Epithelial cell of prostate (primary cell): ENCODE results near the gene GALNT17.

ENCODE experiments used
- DNase-seq: peaks from one replicate; pipeline ENCODE4 v3.0.0-alpha.2; 2011; ENCODE audit warnings: low read depth, low spot score
- H3K27ac ChIP-seq: fragments of 450-650 bp; 2 replicates; pipeline ENCODE4 v1.5.1; 2017; ENCODE audit warnings: mild to moderate bottlenecking

The GALNT17 gene

DNA sequence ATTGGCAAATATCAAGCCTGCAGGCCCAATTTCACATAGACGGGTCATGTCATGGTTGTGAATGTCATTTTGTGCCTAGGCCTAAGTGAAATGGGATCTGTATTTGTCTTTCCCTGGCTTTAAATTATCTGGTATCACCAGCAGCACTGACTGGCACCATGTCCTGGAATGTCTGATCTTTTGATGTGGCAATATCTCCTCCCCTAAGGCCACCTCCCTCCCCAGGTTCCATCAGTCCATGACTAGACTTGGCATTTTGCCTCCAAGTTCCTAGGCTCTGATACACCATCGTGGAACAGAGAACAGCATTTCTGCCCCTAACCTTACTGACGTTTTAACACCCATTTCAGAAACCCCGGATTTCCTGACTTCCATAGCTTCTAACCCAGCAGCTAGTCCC is 513.9 kb downstream of the GALNT17 start:
- no peak overlapping the region for H3K27ac ChIP-seq
- no peak for DNase-seq

DNA sequence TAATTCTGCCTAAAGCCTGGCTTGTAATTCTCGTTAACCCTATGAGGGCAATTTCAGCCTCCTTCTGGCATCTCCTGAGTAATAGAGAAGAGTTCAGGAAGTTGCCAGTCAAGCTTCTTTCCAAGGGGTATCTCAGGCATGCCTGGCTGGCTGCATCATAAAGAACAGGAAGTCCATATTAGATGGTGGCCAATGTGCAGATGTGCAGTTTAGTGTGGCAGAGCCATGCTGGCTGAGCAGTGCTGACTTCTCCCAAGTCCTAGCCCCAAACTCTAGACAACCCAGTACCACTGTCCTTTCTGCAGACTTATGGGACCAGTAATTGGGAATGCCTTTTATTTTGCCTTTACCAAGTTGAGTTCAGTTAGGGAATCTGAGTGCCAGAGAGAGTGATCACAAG is 517.9 kb downstream of the GALNT17 start:
- DNase-seq: no peak
- no peak overlapping the region for H3K27ac ChIP-seq

DNA sequence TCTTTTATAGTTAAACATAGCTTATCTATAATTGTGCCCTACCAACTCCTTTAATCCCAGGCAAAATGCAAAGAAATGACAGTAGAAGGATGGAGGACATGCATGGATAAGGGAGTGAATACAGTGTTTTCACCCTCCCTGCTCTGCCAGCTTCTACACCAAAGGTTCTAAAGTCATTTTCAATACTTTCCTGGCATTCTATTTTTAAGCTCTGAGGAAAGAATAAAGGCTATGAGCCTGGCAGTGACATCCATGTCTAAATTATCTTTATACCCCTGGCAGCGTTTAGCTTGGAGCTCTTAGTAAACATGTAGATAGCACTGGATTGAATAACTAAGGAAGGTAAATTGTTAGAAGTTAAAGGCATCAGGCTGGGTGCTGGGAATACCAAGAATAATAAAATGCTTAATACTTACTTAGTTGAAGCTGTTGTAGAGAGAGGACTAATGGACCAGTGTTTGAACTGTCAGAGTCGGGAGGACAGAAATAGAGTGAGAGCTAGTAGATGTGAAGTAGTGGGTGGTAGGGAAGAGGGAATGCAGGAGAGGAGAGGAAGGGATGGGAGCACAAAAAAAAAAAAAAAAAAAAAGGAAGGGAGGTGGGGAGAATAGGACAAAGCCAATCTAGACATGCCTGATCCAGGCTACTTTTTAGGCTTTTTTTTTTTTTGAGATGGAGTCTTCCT is 518.9 kb downstream of the GALNT17 start:
- H3K27ac ChIP-seq: no peak overlapping the region
- no peak for DNase-seq

DNA sequence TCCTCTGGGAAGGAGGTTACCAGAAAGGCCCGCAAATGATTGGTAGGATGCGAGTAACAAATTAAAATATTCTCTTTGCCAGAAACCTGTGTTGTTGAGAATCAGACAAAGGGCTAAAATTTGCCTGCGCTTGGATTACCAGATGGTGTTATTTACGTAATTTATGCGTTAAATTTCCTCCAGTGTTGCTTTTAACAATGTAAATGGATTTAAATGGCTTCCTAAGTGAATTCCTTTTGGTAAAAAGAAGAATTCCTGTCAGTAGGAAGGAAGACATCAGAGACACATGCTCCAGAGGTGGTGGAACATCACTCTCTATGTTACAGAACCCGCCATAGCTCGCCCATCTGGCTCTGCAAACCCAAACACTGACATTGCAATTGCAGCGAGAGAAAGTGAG is 520.6 kb downstream of the GALNT17 start:
- no peak for DNase-seq
- no peak overlapping the region for H3K27ac ChIP-seq

DNA sequence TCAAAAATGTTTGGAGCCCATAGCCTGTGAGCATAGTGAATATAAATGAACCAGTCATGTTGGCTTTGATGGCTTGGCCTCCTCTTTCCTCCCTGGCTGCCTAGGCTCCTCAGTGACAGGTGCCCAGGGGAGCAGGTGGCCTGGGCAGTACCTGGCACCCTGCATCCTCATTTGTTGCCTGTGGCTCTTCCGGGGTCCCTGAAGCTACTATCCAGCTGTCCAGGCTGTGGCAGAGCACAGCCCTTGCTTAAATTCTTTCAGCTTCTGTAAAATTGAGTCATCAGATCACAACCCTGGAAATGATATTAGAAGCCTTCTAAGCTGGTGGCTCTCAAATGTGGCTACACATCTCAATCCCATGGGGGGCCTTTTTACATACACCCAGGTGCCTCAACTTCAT is 525.4 kb downstream of the GALNT17 start:
- DNase-seq: no peak
- no peak overlapping the region for H3K27ac ChIP-seq

DNA sequence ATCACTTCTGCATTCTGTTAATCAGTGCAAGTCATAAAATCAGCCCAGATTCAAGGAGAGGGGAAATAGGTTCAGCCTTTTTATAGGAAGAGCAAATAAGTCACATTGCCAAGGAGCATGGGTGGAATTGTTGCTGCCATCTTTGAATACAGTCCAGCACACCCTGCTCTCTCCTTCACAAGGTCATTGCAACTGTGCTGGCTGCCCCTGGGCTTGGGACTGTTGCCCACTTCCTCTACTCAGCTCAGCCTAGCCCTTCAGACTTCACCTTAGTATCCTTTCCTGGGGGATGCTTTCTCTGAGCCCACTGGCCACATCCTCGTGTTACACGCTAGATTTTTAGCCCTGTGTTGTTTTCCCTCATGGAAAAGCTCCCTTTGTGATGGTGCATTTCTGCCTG is 527.7 kb downstream of the GALNT17 start:
- no peak for DNase-seq
- no peak overlapping the region for H3K27ac ChIP-seq

DNA sequence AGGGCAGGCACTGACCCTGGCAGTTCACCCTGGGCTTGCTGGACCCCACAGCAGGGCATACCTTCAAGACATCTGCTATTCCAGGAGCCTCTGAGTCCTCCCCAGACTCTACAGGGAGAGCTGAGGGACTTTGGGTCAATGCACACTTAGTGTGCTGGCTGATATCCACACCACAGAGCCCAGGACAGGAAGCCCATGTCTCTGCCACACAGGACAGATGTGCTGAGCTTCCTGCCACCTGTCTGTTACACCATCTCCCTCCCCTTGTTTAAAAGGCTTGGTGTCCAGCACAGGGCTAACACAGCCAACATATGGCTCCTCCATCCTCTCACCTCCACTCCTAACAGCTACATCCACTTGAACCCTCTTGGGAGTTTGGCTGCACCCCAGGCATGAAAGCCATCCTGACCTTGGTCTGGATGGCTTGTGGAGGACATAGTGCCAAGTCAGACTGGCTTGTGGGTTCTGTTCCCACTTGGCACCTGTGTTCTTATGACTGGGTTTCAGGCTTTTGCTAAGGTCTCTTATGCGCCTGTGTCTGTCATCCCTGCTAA is 529.8 kb downstream of the GALNT17 start:
- no peak overlapping the region for H3K27ac ChIP-seq
- no peak for DNase-seq

DNA sequence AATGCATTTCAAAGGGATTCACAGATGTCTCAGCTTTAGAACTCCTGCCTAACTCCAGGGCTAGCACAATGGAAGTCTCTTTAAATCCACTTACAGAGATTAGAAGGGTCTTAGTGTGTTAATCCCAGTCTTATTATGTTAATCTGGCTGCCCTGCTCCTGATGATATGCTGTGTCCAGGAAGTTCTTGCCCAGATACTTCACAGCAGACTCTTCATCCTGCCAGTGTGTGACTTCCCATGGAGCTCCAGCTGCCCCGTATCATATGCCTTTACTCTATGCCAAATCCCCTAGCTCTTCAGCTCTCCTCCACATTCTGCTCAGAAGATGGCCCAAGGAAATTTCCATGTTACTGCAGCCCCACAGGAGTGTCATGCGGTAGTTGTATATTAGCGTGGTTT is 533.8 kb downstream of the GALNT17 start:
- H3K27ac ChIP-seq: no peak overlapping the region
- DNase-seq: no peak

DNA sequence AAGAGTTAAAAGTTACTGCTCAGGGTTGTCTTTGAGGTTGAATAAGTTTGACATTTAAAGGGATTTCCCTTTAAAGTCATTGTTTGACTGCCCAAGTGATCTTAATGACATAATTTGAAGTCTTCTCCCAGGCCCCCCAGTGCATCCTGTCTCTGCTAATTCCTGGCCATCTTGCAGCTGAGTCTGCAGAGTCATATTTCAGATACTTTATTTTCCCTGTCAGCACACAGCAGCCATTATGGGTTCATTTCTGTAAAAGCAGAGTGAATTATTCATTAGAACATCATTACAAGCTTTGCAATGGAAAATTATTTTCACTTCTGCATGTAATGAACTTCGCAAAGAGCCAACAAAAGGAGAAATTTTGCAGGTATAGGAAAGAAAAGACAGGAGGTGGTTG is 536.6 kb downstream of the GALNT17 start:
- no peak for DNase-seq
- no peak overlapping the region for H3K27ac ChIP-seq

DNA sequence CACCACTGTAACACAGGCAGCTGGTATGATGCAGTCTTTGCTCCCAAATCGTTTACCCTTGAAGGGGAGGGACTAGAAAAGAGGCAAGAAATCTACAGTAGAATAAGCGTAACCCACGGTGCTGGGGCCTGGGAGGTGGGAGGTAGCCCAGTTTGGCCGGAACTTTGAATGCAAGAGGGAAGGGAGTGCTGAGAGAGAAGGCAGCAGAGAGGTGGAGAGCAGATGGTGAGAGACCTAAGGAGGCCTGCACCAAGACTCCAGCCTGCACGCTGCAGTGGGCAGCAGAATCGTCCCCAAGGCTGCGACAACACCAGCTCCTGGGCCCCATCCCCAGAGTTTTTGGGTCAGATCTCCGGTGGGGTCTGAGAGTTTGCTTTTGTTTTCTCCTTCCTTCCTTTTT is 547.5 kb downstream of the GALNT17 start:
- no peak for DNase-seq

DNA sequence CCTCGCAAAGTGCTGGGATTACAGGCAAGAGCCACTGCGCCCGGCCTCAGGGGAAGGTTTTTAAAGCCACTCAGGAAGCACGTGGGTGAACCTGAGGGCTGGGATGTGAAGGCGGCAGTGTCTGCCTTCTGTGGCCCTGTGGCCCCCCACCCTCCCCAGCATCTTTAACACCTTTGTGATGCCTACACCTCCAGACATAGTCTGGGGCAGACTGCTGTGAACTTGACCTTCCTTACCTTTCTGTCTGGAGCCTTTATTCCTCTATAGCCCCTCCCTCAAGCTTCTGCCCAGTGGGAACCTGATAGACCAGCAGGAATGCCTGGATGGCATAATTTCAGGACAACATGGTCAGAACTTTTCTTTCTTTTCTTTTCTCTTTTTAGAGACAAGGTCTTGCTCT is 550.2 kb downstream of the GALNT17 start:
- no peak for DNase-seq
- no peak overlapping the region for H3K27ac ChIP-seq

More for the DNA sequence above, 547.5 kb downstream of the GALNT17 start:
- no peak overlapping the region for H3K27ac ChIP-seq

DNA sequence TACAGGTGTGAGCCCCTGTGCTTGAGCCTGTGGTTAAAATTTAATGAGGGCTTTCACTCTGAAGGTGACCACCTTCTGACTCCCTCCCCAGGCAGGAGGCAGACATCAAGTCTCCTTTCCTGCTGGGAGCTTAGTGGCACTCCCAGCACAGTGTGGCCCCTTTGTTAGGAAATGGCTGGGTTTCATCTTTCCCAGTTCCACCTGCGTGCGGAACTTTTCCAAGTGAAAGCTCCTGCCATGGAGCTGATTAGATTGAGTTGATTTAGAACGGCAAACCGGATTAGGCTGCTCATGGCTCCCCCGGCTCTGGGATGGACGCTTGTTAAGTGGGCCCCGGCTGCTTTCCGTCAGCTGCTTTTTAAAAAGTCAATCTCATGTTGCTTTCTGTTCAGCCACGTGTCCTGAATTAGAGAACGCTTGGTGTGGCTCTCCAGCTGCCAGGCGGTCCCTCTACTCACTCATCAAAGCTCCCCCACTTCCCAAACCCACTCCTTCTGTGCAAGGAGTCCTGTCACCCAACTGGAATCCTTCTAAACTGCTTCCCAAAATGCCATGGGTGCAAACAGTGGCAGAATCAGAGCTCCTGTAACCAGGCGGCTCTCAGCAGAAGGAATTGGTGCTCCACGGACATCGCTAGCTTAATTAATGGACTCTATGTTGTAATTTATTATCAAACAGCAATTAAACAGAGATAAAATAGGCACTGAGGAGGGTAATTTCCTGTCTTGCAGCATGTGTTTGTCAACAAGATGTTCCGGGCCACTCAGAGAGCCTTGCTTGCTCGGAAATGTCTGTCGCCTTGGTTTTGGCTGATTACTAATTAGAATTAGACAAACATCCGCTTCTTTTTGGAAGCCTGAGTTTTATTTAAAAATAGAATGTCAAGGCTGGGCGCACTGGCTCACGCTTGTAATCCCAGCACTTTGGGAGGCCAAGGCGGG is 551.2 kb downstream of the GALNT17 start:
- no peak overlapping the region for H3K27ac ChIP-seq
- DNase-seq: no peak

DNA sequence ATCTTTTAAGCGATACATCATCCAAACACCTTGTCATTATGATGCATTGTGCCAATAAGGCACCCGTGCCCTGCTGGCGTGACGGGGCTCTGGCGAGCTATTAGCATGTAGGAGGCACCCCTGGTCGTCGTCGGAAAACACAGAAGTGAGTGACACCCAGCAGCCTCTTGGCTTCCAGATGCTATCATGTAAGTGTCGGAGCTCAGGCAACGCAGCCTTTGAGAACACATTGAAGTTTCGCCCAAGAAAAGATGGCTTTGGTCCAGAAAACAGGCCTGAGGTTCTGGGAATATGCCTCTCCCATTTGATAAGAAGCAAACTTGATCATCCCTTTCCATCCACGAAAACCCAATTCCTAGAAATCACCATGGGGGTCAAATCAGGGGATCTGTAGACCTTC is 555.3 kb downstream of the GALNT17 start:
- H3K27ac ChIP-seq: no peak overlapping the region
- no peak for DNase-seq

DNA sequence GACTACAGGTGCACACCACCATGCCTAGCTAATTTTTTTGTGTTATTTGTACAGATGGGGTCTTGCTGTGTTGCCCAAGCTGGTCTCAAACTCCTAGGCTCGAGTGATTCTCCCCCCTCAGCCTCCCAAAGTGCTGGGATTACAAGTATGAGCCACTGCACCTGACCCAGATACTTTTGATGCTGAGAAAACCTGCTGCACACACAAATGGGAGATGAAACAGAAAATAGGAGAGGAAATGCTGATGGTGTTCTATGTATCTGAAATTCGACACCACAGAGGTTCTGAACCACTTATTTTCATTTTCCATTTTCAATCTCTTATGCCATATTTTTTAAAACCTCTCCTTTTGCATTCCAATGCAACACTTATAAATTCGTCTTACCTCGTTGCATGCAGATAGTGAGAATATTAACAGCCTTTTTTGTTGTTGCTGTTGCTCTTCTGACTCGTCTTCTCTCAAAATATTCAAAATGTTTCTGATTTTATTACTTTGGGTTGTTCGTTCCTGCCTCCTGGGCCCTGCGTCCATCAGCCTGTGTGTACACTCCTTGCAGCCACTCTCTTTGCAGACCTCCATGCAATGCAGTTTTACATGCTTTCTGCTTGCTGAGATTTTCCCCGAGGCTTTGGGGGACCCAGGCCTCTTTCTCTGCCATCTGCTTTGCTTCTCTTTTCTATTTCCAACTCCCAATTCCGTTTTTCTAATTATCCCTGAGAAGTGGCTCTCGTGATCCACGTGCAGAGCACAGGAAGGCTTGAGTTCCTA is 556.1 kb downstream of the GALNT17 start:
- DNase-seq: no peak
- no peak overlapping the region for H3K27ac ChIP-seq

DNA sequence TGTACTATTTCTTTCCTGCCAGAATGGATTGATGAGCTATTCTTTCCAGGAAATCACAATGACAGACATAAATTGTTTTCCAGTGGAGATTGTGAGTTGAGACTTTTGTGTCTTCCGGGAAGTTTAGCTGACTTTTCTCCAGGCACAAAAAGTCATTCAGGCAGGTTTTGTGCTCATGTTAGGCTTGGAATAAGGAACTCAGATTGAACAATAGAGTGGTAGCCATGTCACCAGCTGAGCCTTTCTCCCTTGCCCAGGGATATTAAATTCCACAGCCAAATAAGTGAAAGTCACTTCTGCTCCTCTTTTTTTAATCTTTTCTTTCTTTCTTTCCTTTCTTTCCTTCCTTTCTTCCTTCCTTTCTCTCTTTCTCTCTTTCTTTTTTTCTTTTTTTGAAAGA is 559.6 kb downstream of the GALNT17 start:
- no peak overlapping the region for H3K27ac ChIP-seq
- no peak for DNase-seq

DNA sequence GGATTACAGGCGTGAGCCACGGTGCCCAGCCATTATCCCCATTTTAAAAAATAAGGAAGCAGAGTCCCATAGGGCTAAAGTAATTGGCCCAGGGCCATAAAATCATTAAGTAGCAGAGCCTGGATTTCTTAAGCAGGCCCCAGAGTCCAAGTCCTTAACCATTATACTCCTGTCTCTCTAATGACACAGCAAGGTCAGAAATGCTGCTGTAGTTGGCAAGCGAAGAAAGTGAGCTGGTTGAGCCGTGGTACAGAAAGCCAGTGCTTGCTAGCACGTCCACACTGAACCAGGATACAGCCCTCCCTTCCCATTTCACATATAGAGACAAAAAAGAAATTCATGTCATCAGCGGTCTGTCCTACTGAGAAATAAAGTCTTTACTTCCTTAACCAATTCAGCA is 562.7 kb downstream of the GALNT17 start:
- H3K27ac ChIP-seq: no peak overlapping the region
- no peak for DNase-seq

DNA sequence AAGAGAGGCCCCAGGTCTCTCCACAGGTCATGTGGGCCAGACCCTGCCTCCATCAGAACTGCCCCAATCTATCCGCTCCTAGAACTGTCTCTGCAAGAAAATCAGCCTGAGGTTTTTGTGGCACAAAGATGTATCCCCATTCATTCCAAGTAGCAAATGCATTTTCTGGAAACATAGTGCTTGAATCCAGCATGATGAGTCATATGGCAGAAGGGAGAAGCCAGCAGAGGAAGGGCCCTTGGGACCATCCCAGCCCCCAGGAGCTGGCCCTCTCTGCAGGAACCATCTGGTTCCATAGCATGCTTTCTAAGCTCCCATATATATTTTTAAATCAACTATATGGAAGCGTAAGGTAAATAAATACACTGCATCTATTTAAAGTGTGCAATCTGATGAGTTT is 563.2 kb downstream of the GALNT17 start:
- DNase-seq: no peak
- no peak overlapping the region for H3K27ac ChIP-seq

DNA sequence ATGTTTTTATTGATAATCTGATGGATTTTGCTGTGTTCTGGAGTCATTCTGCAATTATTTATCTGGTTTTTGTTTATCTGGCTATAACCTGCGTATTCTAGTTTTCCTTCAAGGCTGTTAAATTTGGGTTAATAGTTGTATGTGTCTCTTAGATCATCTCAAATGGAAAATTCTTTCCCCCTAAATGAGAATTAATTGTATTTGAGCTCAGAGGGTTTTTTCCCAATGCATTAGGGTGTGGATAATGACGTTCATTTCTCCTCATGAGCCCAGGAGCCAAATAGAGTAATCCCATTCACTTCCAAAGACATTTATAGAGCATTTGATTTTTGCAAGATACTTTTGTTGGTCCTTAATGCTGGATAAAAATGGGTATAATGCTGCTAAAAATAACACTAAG is 564.6 kb downstream of the GALNT17 start:
- no peak for DNase-seq
- H3K27ac ChIP-seq: no peak overlapping the region

DNA sequence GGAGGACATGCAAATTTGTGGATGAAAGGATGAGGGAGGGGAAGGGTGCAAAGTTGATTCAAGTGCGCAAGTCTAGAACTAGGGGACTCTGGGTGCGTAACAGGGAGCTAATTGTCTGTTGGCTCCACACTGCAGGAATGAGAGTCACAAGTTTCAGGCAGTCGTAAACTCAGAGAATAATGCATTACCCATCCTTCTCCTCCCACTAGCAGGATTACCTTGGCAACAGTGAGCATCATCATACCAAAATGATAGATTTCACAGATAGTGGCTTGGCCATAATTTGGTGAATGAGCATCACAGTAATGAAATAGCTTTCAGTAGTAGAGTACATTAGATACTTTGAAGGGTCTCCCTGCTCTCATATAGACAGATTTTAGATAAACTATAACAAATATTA is 565.5 kb downstream of the GALNT17 start:
- H3K27ac ChIP-seq: no peak overlapping the region
- no peak for DNase-seq

DNA sequence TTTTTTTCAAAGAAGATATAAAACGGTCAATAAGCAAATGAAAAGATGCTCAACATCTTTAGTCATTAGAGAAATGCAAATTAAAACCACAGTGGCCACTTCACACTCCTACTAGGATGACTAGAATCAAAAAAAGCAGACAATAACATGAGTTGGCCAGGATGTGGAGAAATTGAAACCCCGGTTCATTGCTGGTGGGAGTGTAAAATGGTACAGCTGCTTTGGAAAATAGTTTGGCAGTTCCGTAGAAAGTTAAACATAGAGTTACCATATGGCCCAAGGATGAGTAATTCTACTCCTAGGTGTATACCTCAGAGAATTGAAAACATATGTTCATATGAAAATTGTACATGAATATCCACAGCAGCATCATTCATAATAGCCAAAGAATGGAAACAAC is 573.3 kb downstream of the GALNT17 start:
- no peak for DNase-seq
- H3K27ac ChIP-seq: no peak overlapping the region
